Left cardiac atrium (tissue), 4 donors: Measurements from ENCODE around the gene CFAP70. TPM values are rescaled to one million over a fixed set of nuclear protein-coding genes. Genes with fewer than 3 reads are reported as not detected.
"Not testable (repeated sequence)": the region's sequence is repeated elsewhere in the genome, so short reads cannot be mapped to it uniquely, and the experiment has no call there.

Source experiments
- ATAC-seq, 2 donors: fragments of 200-7000 bp; cut with Tn5 transposase; one replicate each; pipeline ENCODE4 v1.9.1; 2020; ENCODE audit warnings: mild to moderate bottlenecking in 2 of 2, moderate library complexity in 2 of 2
- DNase-seq: peaks from one replicate; pipeline ENCODE4 v3.0.0-alpha.2; 2020
- intact Hi-C, 2 donors: fragments of 100-400 bp; cut with DNase I; formaldehyde crosslinking; loops; one replicate each; pipeline versions ENCODE4 v1.14.1 to v1.15.1; 2022 to 2023
- total RNA-seq, 2 donors: library from RNA; stranded (reverse); fragmentation: NEBNext Ultra II Directional; extraction: Animal tissue kit (Norgen Biotek cat#: 25700); gene quantifications; one replicate each; pipeline ENCODE4 v1.2.1, GENCODE V29; 2021
- donor health status: DM: no; HTN: yes; CAD: no.
- donor health status: DM: no; HTN: yes; CAD: no; lungs with severe emphysema.
- donor health status: DM: yes; HTN: yes; CAD: no.
- donor health status: Dilated cardiomyopathy.

CFAP70 gene
- total RNA-seq, 2 donors from 2014 or later, result 1.5 to 1.7 TPM

DNA sequence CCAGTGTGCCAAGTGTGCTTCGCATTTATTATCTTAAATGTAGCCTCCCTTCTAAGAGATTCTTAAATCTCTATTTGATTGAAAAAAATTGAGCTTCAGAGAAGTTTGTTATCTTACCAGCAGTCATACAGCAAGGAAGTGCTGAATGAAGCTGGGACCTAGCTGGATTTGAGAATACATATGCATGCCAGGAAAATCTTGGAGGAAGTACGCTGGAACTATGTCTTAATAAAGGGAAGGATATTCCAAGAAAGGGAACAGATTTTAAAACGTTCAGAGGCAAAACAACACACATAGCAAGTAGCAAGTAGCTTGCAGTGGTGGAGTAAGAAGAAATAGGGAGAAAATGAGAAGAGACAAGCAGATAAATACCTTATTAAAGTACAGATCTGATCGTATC lies 1.5 kb downstream of the CFAP70 start:
- intact Hi-C loops, result no loop called here
- ATAC-seq, result no peak
- no peak for DNase-seq

DNA sequence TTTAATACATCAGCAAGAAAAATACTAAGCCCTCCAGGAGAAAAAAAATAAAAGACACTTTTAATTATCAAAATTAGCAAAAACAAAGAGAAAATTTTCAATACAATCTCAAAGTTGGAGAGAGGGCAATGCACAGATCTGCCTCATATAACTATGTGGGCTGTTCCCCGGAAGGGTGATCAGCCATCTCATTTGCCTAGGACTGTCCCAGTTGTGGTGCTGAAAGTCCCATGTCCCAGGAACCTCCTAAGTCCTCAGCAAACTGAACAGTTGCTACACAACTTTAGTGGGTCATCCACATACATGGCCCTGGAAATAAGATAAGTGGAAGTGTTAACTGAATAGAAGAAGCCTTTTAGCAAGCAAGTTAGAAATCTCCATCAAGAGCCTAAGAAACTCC lies 14.4 kb downstream of the CFAP70 start:
- no peak for DNase-seq
- intact Hi-C loops, result no loop called here
- no peak for ATAC-seq

- no peak for ATAC-seq
- DNase-seq, result no peak
- intact Hi-C loops, result no loop called here
Measured at GRCh38 chr10:73340121-73340520, 18.5 kb downstream of the CFAP70 start.

GRCh38 chr10:73339436-73339835 lies 19.2 kb downstream of the CFAP70 start:
- no peak for DNase-seq
- intact Hi-C loops, result no loop called here

GRCh38 chr10:73338801-73339368 lies 19.8 kb downstream of the CFAP70 start:
- DNase-seq (no peak), ATAC-seq (no peak)
- intact Hi-C loops, result no loop called here

More at GRCh38 chr10:73339436-73339835, 19.2 kb downstream of the CFAP70 start:
- ATAC-seq, result peak in 1 of 2 donors; percentile 91

DNA sequence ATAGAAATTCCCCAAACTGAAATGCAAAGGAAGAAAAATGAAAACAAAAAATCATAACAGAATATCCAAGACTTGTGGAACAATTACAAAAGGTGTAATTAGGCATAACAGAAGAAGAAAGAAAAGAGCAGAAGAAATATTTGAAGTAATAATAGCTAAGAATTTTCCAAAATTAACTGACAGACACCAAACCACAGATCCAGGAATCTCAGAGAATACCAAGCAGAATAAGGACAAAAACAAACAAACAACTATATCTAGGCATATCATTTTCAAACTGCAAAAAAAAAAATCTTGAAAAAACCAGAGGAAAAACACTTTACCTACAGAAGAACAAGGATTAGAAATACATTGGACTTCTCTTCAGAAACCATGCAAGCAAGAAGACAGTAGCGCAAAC lies 25.5 kb downstream of the CFAP70 start:
- DNase-seq (no peak), ATAC-seq (no peak)
- intact Hi-C loops, result no loop called here

DNA sequence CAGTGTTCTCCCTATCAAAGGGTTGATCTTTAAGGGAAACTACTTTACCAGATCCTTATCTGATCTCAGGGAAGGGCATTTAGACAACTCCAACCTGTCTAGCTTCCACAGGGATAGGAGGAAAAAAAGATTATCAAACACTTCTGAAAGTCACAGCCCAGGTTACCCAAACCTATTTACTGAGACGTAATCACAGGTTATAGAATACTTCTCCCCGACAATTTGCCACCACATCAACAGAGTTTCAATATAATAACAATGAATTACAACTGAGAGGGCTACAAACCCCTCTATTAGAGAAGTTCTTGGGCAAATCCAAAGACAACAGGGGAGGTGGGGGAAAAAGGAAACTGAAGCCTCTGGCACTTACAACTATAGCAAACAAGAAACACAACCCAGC lies 26.3 kb downstream of the CFAP70 start:
- intact Hi-C loops, result no loop called here
- ATAC-seq, result no peak
- no peak for DNase-seq

DNA sequence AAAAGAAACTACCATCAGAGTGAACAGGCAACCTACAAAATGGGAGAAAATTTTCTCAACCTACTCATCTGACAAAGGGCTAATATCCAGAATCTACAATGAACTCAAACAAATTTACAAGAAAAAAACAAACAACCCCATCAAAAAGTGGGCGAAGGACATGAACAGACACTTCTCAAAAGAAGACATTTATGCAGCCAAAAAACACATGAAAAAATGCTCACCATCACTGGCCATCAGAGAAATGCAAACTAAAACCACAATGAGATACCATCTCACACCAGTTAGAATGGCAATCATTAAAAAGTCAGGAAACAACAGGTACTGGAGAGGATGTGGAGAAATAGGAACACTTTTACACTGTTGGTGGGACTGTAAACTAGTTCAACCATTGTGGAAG lies 30.1 kb downstream of the CFAP70 start:
- intact Hi-C loops, ATAC-seq, DNase-seq: not testable (repeated sequence)

GRCh38 chr10:73325290-73325689 lies 33.4 kb downstream of the CFAP70 start:
- intact Hi-C loops, ATAC-seq, DNase-seq: not testable (repeated sequence)

- ATAC-seq, intact Hi-C loops, DNase-seq: not testable (repeated sequence)
Measured at GRCh38 chr10:73323582-73323981, 35.1 kb downstream of the CFAP70 start.

- ATAC-seq (no peak), DNase-seq (no peak)
- intact Hi-C loops, result no loop called here
Measured at GRCh38 chr10:73310475-73310874, 48.2 kb downstream of the CFAP70 start.

DNA sequence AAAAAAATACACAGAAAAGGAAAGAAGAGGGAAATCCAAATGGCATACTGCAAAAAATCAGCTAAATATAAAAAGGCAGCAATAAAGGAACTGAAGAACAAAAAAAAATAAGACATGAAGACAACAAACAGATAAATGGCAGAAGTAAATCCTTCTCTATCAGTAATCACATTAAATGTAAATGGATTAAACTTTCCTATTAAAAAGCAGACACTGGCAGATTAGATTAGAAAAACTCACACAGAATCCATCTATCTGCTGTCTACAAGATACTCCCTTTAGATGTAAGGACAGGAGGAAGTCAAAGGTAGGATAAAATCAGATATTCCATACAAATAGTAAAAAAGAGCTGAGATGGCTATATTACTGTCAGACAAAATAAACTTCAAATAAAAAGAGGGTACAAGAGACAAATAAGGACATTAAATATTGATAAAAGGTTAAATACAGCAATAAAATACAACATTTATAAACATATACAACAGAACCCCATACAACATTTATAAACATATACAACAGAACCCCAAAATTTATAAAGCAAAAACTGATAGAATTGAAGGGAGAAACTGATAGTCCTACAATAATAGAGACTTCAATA lies 51.4 kb downstream of the CFAP70 start:
- ATAC-seq, result no peak
- DNase-seq, result no peak
- intact Hi-C loops, result no loop called here

DNA sequence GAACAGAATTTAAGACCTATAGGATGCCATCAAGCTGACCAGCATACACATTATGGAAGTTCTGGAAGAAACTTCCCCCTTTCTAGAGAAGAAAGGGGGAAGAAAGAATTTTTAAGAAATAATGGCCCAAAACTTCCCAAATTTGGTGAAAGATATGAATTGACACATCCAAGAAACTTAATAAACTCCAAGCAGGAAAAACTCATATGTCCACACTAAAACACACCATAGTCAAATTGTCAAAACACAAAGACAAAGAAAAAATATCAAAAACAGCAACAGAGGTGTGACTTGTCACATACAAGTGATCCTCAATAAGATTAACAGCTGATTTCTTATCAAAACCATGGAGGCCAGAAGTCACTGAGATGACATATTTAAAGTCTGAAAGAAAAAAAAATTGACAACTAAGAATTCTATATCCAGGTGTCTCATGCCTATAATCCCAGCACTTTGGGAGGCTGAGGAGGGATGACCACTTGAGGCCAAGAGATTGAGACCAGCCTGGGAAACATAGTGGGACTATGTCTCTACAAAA lies 52.4 kb downstream of the CFAP70 start:
- intact Hi-C loops, result no loop called here

GRCh38 chr10:73296946-73297345 lies 61.7 kb downstream of the CFAP70 start:
- intact Hi-C loops, result no loop called here
- ATAC-seq (no peak), DNase-seq (no peak)

More for the DNA sequence above, 52.4 kb downstream of the CFAP70 start:
- ATAC-seq, result no peak
- no peak for DNase-seq

- ATAC-seq (no peak), DNase-seq (no peak)
- intact Hi-C loops, result no loop called here
Measured at GRCh38 chr10:73293461-73293860, 65.2 kb downstream of the CFAP70 start.

- no peak for ATAC-seq
- intact Hi-C loops, result no loop called here
- no peak for DNase-seq
Measured at GRCh38 chr10:73289958-73290357, 68.7 kb downstream of the CFAP70 start.

DNA sequence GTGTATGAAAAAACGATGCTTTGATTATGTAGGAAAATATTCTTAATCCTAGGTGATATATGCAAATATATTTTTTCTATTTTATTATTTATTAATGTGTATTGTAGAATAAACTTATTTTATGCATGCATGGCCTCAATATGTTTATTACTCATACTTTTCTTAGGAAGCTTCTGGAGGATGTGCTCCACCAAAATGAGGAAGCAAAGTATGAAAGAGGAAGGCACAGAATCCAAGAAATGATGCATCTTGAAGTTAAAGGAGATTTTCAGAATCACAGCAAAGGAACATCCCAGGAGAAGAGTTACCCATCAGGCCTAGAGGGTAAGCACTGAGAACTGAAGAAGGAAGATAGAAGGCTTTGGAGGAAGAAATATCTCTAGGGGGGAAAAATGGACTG lies 71.2 kb downstream of the CFAP70 start:
- intact Hi-C loops, result no loop called here

DNA sequence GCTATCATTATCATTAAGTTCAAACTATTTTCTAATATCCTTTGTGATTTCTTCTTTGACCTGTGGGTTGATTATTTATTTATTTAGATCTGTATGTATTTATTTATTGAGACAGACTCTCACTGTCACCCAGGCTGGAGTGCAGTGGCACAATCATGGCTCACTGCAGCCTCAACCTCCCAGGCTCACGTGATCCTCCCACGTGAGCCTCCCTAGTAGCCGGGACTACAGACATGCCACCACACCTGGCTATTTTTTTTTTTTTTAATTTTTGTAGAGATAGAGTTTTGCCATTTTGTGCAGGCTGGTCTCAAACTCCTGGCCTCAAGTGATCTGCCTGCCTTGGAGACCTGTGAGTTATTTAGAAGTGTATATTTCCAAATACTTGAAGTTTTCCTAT lies 77.6 kb downstream of the CFAP70 start:
- intact Hi-C loops, result no loop called here
- ATAC-seq (no peak), DNase-seq (no peak)

More for the DNA sequence above, 71.2 kb downstream of the CFAP70 start:
- ATAC-seq (no peak), DNase-seq (no peak)

DNA sequence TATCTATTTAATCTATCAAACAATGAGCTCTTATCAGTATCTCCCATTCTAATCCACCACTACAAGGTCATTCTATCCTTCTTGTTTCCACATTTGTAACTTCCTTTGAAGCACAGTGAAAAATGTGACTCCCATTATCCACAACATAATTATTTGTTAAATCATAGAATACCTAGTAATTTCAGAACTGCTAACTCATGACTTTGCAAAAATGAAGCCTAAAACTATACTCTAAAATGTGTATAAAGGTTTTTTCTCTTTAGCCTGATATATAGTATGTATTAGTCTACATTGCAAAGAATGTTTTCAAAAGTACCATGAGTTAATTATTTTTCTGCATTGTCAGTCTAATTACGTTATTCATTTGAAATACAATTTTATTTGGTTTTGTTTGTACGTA lies 94.2 kb downstream of the CFAP70 start:
- DNase-seq (no peak), ATAC-seq (no peak)
- intact Hi-C loops, result no loop called here

DNA sequence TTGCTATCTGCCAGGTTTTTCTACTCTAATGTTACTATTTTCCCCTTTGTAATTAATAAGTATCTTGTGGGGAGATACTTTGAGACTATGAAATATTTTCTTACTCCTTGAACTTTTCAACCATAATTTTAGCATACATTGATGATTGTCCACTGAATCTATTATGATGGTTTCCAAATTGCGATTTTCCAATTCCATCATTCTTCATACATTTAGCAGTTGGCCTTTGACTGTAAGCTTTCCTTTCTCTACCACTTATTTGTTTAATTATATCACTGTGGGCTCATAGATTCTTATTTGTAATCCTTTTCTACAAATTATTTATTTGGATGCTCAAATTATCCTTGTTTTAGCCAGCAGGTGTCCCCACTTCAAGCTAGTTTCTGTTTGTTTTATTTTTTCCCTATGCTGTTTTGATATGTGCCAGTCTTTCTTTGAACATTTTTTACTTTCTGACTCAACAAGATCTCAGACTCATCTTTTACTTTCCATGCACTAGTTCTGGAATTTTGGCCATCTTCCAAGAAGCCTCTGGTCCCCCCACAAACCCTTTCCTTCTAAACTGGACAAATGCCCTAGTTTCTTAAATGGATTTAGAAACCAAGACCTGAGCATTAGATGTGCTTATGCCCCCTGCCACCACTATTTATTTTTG lies 94.8 kb downstream of the CFAP70 start:
- DNase-seq (no peak), ATAC-seq (no peak)
- intact Hi-C loops, result no loop called here
